Colon (tissue), 2 donors: Measurements from ENCODE around the gene POLH.

Experiments used
- FAIRE-seq: peaks from 2 replicates; lab custom pipeline; 2012; peaks lifted over from hg19 to GRCh38; lab: Jason Lieb, UNC
- donor health status: control.
- donor health status: control.

The POLH gene

DNA sequence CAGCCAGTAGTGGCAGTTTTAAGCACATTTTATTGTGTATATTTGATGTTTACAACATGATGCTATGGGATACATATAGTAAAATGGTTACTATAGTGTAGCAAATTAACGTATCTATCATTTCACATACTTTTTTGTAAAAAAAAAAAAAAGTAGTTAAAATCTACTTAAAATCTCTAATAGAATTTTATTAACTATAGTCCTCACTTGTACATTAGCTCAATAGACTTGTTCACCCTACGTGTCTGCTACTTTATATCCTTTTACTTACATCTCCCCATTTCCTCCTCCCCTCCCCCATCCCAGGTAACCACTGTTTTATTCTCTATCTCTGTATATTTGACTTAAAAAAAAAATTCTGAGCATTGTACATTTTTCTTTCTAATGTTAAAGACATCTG, 30.0 kb downstream of the POLH start:
- no peak for FAIRE-seq

- FAIRE-seq, result no peak
Observed at GRCh38 chr6:43608310-43608763, 32.4 kb downstream of the POLH start.

GRCh38 chr6:43608807-43609206, 32.8 kb downstream of the POLH start:
- FAIRE-seq, result no peak

- FAIRE-seq, result no peak
Observed at GRCh38 chr6:43609402-43609801, 33.4 kb downstream of the POLH start.

DNA sequence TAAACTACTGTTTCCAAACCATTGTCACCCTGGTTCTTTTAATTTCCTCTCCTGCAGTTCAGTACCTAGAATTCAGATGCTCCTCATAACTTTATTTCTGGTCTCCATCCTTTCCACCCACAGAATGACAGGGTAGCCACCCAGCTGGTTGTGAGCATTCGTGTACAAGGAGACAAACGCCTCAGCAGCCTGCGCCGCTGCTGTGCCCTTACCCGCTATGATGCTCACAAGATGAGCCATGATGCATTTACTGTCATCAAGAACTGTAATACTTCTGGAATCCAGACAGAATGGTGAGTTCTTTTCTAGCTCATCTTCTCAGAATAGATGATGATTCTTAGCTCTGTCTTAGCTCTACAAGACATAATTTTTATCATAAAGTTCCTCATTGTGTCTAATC, 34.4 kb downstream of the POLH start:
- FAIRE-seq, result no peak

DNA sequence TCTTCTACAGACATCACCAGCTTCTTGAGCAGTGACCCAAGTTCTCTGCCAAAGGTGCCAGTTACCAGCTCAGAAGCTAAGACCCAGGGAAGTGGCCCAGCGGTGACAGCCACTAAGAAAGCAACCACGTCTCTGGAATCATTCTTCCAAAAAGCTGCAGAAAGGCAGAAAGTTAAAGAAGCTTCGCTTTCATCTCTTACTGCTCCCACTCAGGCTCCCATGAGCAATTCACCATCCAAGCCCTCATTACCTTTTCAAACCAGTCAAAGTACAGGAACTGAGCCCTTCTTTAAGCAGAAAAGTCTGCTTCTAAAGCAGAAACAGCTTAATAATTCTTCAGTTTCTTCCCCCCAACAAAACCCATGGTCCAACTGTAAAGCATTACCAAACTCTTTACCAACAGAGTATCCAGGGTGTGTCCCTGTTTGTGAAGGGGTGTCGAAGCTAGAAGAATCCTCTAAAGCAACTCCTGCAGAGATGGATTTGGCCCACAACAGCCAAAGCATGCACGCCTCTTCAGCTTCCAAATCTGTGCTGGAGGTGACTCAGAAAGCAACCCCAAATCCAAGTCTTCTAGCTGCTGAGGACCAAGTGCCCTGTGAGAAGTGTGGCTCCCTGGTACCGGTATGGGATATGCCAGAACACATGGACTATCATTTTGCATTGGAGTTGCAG, 37.9 kb downstream of the POLH start:
- no peak for FAIRE-seq

DNA sequence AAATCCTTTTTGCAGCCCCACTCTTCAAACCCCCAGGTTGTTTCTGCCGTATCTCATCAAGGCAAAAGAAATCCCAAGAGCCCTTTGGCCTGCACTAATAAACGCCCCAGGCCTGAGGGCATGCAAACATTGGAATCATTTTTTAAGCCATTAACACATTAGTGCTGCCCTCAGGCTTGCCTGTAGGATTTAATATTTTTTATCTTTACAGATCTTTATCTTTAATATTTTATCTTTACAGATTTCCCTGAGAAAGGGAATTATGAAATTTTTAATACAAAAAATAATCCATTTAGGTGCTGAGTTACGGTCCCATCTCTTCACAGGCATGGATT, 38.4 kb downstream of the POLH start:
- FAIRE-seq, result no peak

DNA sequence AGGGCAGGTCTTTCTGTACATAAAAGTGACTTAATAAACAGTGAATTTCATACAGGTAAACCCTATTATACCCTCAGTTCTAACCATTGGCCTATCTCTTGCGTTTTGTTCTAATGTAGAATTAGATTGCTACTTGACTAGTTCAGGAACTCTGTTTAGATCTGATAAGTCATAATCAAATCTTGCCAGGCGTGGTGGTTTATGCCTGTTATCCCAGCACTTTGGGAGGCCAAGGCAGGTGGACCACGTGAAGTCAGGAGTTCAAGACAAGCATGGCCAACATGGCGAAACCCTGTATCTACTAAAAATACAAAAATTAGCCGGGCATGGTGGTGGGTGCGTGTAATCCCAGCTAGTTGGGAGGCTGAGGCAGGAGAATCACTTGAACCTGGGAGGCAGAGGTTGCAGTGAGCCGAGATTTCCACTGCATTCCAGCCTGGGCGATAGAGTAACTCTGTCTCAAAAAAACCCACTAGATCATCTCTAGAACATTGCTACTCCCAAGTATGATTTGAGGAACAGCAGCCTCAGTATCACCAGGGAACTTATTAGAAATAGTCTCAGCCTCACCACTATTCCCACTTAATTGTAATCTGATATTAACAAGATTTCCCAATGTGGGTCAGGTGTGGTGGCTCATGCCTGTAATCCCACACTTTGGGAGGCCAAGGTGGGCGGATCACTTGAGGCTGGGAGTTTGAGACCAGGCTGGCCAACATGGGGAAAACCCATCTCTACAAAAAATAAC, 40.9 kb downstream of the POLH start:
- FAIRE-seq, result no peak

- no peak for FAIRE-seq
Observed at GRCh38 chr6:43621078-43621835, 45.3 kb downstream of the POLH start.

DNA sequence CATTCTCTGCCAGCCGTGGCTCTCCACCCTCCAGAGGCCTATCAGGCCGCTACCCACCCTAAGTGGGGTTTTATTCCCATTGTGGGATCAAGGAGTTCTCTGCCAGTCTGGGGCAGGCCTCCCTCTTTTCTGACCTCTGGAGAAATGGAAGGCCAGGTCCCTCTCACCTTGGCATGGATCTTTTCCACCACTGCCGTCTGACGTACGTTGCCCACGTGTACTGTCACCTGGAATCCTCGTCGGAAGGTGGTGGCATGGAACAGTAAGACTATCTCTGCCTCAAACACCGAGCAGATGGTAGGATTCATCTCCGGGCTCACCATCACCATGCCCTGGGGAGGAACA, 45.8 kb downstream of the POLH start:
- no peak for FAIRE-seq

GRCh38 chr6:43622541-43622940, 46.6 kb downstream of the POLH start:
- FAIRE-seq, result no peak

DNA sequence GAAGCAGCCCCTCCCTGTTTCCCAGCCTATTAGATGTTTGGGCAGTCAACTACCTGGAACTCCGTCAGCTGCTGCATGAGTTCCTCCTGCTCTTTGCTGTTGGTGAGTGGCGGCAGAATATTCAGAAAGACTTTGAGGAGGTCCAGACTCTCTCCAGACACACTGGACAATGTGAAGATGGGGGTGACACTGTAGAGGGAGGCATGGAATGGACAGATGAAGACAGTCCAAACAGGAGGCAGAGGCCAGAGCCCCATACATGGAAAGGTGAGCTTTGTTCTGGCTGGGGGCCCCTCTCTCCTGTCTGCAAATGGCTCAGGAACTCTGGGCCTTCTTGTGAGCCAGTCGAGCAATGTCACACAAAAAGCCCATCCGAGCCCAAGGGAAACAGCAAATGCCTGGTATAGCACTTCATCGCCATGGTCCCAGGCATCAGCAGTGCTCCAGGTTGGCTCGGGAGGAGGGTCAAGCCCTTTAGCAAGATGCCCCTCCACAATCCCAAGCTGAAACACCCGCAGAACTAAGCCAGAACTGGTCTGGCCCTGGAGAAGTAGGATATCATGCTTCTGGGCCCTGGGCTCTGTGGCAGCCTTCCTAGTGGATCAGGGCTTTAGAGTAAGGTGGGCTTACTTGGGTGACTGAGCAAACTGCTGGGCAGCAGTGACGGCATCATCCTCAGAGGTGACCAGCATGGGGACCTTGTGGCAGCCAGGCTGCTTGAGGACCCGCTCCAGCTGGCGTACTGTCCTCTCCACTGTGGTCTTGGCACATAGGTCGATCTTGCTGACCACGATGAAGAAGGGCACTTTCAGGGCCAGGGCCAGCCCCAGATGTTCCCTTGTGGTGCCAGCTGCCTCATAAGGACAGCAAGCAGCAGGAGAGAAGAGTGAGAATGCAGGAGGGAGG, 48.1 kb downstream of the POLH start:
- FAIRE-seq, result no peak

DNA sequence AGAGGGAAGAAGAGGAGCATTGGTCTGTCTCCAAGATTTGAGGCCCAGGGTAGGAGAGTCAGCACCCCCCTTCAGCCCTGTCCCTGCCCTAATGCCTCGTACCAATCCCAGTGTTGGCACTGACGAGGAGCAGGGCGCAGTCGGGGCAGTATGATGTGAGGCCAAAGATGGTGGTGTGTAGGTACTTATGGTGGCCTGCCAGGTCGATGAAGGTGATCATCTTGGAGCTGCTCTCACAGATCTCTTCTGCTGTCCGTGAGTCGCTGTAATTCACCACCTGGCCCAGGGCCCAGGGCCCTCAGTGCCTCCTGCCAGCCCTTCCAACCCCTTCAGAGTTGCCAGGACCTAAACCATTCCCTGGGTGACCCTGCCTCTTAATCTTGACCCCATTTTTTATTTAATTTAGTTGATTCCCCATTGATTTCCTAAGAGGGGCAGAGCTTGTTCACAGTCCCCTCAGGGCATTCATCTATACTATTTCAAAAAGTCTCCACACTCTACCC, 48.9 kb downstream of the POLH start:
- FAIRE-seq, result no peak

- FAIRE-seq, result no peak
Observed at GRCh38 chr6:43625393-43625992, 49.5 kb downstream of the POLH start.

DNA sequence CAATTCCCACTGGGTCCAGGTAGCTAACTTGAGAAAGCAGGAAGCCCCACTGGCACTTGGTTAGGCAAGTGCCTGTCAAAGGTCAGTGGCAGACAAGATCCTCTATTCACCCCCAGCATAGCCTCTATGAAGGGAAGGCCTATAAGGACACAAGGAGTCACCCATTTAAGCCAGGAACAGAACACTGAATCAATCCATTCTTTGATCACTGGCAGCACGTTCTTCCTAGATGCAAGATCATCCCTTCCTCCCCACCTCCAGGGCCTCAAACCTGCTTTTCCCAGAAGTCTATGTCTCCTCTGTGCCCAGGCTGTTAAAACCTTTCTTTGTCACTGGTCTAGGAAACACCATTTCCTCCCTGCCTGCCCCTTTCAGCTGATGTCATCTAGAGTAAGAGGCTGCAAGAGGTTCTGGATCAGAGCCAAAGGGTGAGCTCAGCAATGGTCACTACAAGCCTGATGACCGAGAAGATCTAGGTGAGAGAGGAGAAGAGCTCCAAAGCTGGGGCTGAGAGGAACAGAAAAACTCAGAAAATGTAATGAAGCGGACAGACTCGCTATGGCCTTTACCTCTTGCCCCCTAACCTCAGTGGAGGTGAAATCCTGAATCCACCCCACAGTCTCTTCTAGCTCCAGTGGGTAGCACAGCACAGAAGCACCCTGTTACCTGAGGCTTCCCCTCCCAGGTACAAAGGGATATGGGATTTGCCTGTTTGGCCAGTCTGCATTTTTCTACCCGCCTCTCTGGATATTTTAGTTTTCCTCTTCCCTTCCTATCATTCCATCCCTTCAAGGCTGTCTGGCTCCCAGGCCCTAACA, 51.2 kb downstream of the POLH start:
- no peak for FAIRE-seq

GRCh38 chr6:43628393-43629103, 52.6 kb downstream of the POLH start:
- no peak for FAIRE-seq

GRCh38 chr6:43629104-43629504, 53.1 kb downstream of the POLH start, which contains the start of gene GTPBP2:
Gene GTPBP2 (minus strand): TSS chr6:43629264. CDS start chr6:43629162, 102 bp downstream.
- no peak for FAIRE-seq

- peak; percentile 5 for FAIRE-seq
Observed at GRCh38 chr6:43629505-43630300, 53.7 kb downstream of the POLH start.

- no peak for FAIRE-seq
Observed at GRCh38 chr6:43630980-43631619, 55.1 kb downstream of the POLH start.
